ENCODE data around the gene RBM4.

DNA sequence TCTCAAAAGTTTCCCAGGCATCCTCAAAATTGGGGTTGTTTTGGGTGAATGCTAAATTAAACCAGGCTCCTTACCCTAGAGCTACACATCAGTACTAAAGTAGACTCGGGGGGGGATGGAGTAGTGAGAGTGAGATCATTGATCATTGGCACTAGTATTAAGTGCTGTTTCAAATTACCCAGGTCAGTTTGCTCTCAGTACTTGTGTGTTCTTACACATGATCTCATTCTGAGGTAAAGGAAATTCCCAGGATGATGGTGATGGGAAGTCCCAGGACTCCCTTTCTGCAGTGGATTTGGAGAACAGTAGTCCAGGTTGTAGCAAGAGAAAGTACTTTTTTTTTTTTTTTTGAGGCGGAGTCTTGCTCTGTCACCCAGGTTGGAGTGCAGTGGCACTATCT, 12.5 kb downstream of the RBM4 start:
- no peak for TF ChIP-seq CTCF (IDR thresholded peaks at IDR 0.05; ENCODE audit: low read depth, low read length)
- no peak for TF ChIP-seq EZH2phosphoT487 (IDR thresholded peaks at IDR 0.05; ENCODE audit: low read depth)

All from OCI-LY3 (cell line).